HCT116 (cell line): ENCODE data around the gene RND1. TPM values are rescaled to one million over a fixed set of nuclear protein-coding genes. Genes with fewer than 3 reads are reported as not detected.

ENCODE experiments used
- ATAC-seq: fragments of 200-7000 bp; cut with Tn5 transposase; 2 replicates; pipeline ENCODE4 v1.9.1; 2020; ENCODE audit warnings: mild to moderate bottlenecking, moderate library complexity
- BruUV-seq: library from RNA; stranded (reverse); fragments of 400-500 nt; replicated peaks from 2 replicates; lab custom pipeline; 2021; lab: Mats Ljungman, UMichigan
- CTCF ChIA-PET: fragments of 300-600 bp; sonication (Branson Sonifier 250); formaldehyde crosslinking; loops from one replicate; lab custom pipeline; 2021; ENCODE audit warnings: antibody characterized with exemption; lab: Charles Lee
- POLR2A ChIA-PET: fragments of 300-600, 350-600 bp; sonication (Branson Sonifier 250); formaldehyde crosslinking; loops from one replicate; lab custom pipeline; 2021; ENCODE audit warnings: antibody characterized with exemption; lab: Charles Lee
- RAD21 ChIA-PET, 2 experiments: fragments of 300-600 bp; sonication (Branson Sonifier 250); formaldehyde crosslinking; loops; one replicate each; lab custom pipeline; 2023; ENCODE audit warnings: low total read pairs in 2 of 2; ENCODE audit not compliant: uncharacterized antibody in 2 of 2, unreplicated experiment in 2 of 2, low non-redundant PET in 1 of 2; lab: Charles Lee
- DNase-seq: peaks from one replicate; pipeline ENCODE4 v3.0.0-alpha.2; 2010; ENCODE audit warnings: low read depth, low spot score
- H2AFZ ChIP-seq: fragments of 200-600 bp; shearing (Covaris generic), sonication (generic); 2 replicates; pipeline ENCODE4 v1.6.1; 2017; ENCODE audit warnings: low read depth, mixed run types, mixed read lengths, antibody characterized with exemption, low read length; ENCODE audit not compliant: poor library complexity, severe bottlenecking
- H3K27ac ChIP-seq: 2 replicates; pipeline ENCODE4 v1.5.1; 2012; ENCODE audit warnings: low read depth, low read length
- H3K27me3 ChIP-seq: fragments of 200-600 bp; sonication (generic); 2 replicates; pipeline ENCODE4 v1.6.1; 2016; ENCODE audit warnings: mixed run types, low read length, mixed read lengths; ENCODE audit not compliant: insufficient read depth
- H3K36me3 ChIP-seq, 2 experiments: fragments of 200-500 bp in 1 of 2; fragments of 200-600 bp in 1 of 2; sonication (Bioruptor generic) in 1 of 2; sonication (generic) in 1 of 2; 2 replicates each; pipeline versions ENCODE4 v1.5.1 to v1.6.1; 2014 to 2016; ENCODE audit warnings: low read length in 2 of 2, inconsistent platforms in 1 of 2, mixed read lengths in 1 of 2, mixed run types in 1 of 2; ENCODE audit not compliant: insufficient read depth in 2 of 2, control insufficient read depth in 1 of 2
- H3K4me1 ChIP-seq, 2 experiments: fragments of 200-600 bp in 1 of 2; sonication (generic) in 1 of 2; 2 replicates each; pipeline versions ENCODE4 v1.5.1 to v1.6.1; 2012 to 2017; ENCODE audit warnings: low read length in 2 of 2, inconsistent platforms in 1 of 2, mild to moderate bottlenecking in 1 of 2, mixed read lengths in 1 of 2, mixed run types in 1 of 2, moderate library complexity in 1 of 2; ENCODE audit not compliant: insufficient read depth in 2 of 2, control insufficient read depth in 1 of 2
- H3K4me2 ChIP-seq: fragments of 200-600 bp; sonication (generic); 2 replicates; pipeline ENCODE4 v1.6.1; 2017; ENCODE audit warnings: mixed run types, low read length, mixed read lengths
- H3K4me3 ChIP-seq, 2 experiments: fragments of 200-600 bp in 1 of 2; sonication (generic) in 1 of 2; replicated peaks in 1 of 2; 2 replicates each; pipeline ENCODE4 v1.5.1; 2011 to 2016; ENCODE audit warnings: low read length in 2 of 2, control low read depth in 1 of 2, low read depth in 1 of 2, mild to moderate bottlenecking in 1 of 2, mixed read lengths in 1 of 2, mixed run types in 1 of 2
- H3K79me2 ChIP-seq: fragments of 200-600 bp; sonication (generic); 2 replicates; pipeline ENCODE4 v1.6.1; 2017; ENCODE audit warnings: mild to moderate bottlenecking, mixed run types, low read length, moderate library complexity, mixed read lengths; ENCODE audit not compliant: insufficient read depth
- H3K9ac ChIP-seq: fragments of 200-600 bp; sonication (generic); 2 replicates; pipeline ENCODE4 v1.6.1; 2016; ENCODE audit warnings: low read length, mixed read lengths
- H3K9me2 ChIP-seq: fragments of 200-600 bp; sonication (generic), shearing (Covaris generic); 2 replicates; pipeline ENCODE4 v1.6.1; 2017; ENCODE audit warnings: mixed run types, mild to moderate bottlenecking, moderate library complexity; ENCODE audit not compliant: insufficient read depth
- H3K9me3 ChIP-seq, 2 experiments: fragments of 200-500 bp in 1 of 2; fragments of 200-600 bp in 1 of 2; sonication (Bioruptor generic) in 1 of 2; sonication (generic) in 1 of 2; 2 replicates each; pipeline ENCODE4 v1.6.1; 2014 to 2017; ENCODE audit warnings: low read length in 2 of 2, mixed read lengths in 2 of 2, inconsistent platforms in 1 of 2, low read depth in 1 of 2, mild to moderate bottlenecking in 1 of 2, mixed run types in 1 of 2, moderate library complexity in 1 of 2; ENCODE audit not compliant: control insufficient read depth in 1 of 2, insufficient read depth in 1 of 2
- H4K20me1 ChIP-seq: fragments of 200-600 bp; sonication (generic), shearing (Covaris generic); 2 replicates; pipeline ENCODE4 v1.6.1; 2017; ENCODE audit warnings: mixed run types, mild to moderate bottlenecking, moderate library complexity; ENCODE audit not compliant: insufficient read depth
- EGR1 ChIP-seq: IDR thresholded peaks from 2 replicates; pipeline ENCODE4 v1.6.1; 2012; ENCODE audit warnings: low read depth
- EZH2 ChIP-seq: fragments of 200-600 bp; sonication (generic); IDR thresholded peaks from 2 replicates; pipeline ENCODE4 v1.6.1; 2017; ENCODE audit warnings: antibody characterized with exemption, mixed run types
- POLR2A ChIP-seq: IDR thresholded peaks from 2 replicates; pipeline ENCODE4 v1.7.0; 2011; ENCODE audit warnings: borderline replicate concordance; ENCODE audit not compliant: insufficient read depth, insufficient read length; ENCODE audit errors: extremely low read depth
- POLR2AphosphoS5 ChIP-seq: IDR thresholded peaks from 2 replicates; pipeline ENCODE4 v1.6.1; 2011; ENCODE audit warnings: mild to moderate bottlenecking, low read depth, low read length, moderate library complexity
- SIN3A ChIP-seq: IDR thresholded peaks from 2 replicates; pipeline ENCODE4 v1.6.1; 2012; ENCODE audit warnings: low read depth
- intact Hi-C: fragments of 100-400 bp; cut with micrococcal nuclease; formaldehyde crosslinking; loops from 2 replicates; pipeline ENCODE4 v1.10.0; 2022
- total RNA-seq: library from RNA; stranded (reverse); gene quantifications from one replicate; pipeline ENCODE4 v1.2.1, GENCODE V29; 2021; ENCODE audit not compliant: unreplicated experiment

RND1 gene
- total RNA-seq, 1 experiment from 2014 or later = 2.0 TPM

GRCh38 chr12:48817873-48818830 is 47.5 kb downstream of the RND1 start, which contains the start of gene CACNB3:
Gene CACNB3, plus strand, starts transcription at chr12:48818496. Its CDS starts 434 bp downstream, at chr12:48818930.
- Histone ChIP-seq H3K9me2 (no peaks in the 10 kb centered on the region), H3K36me3 (no peaks in the 10 kb centered on the region), H3K27ac (peak within 1 kb of the TSS; percentile 30; the same call in 1 of the 2 replicates), H3K79me2 (no peaks in the 10 kb centered on the region), H3K27me3 (no peaks in the 10 kb centered on the region), H2AFZ (no peak within 1 kb of the TSS), H3K4me3 (peak within 1 kb of the TSS; percentile 51 to 60), H3K4me2 (peak within 1 kb of the TSS; percentile 76), H3K4me1 (peaks cover 20 to 43% of the 10 kb centered on the region in 2 experiments), H3K9ac (peak within 1 kb of the TSS; percentile 48), H3K9me3 (no peaks in the 10 kb centered on the region), H4K20me1 (no peaks in the 10 kb centered on the region)
- no peak for DNase-seq
- TF ChIP-seq EGR1 = no peak
- peak; percentile 33; the same call in 1 of the 2 replicates for TF ChIP-seq POLR2AphosphoS5
- CTCF ChIA-PET = interaction anchor here (1.9 kb wide), 1 partner anchor 170 kb away, joined by 5 read pairs; no protein-coding TSS in a partner anchor
- peak; percentile 53 for ATAC-seq
- RAD21 ChIA-PET = no interaction called here
- intact Hi-C loops = no loop called here
- POLR2A ChIA-PET = interaction anchor here (1.4 kb wide), 1 partner anchor 14 kb away, joined by 3 read pairs; no protein-coding TSS in a partner anchor
- no TSS peak for BruUV-seq

GRCh38 chr12:48816143-48816854 is 49.4 kb downstream of the RND1 start:
- Histone ChIP-seq H3K9me3 (no peaks in the 10 kb centered on the region), H3K79me2 (no peaks in the 10 kb centered on the region), H3K9me2 (no peaks in the 10 kb centered on the region), H3K9ac (peak overlapping the region; percentile 78), H3K36me3 (no peaks in the 10 kb centered on the region), H3K4me1 (peaks cover 22 to 47% of the 10 kb centered on the region in 2 experiments), H3K27ac (peak overlapping the region; percentile 84; the same call in 1 of the 2 replicates), H3K27me3 (no peaks in the 10 kb centered on the region), H3K4me3 (peak overlapping the region; percentile 60 to 92), H2AFZ (no peak overlapping the region), H3K4me2 (peak overlapping the region; percentile 100), H4K20me1 (no peaks in the 10 kb centered on the region)
- ATAC-seq (no peak), DNase-seq (no peak)
- ChIA-PET RAD21 (interaction anchor here in 1 of 2 experiments (1.4 kb wide), 1 partner anchor 172 kb away, joined by 3 read pairs; no protein-coding TSS in a partner anchor), CTCF (interaction anchor here (0.7 to 1.9 kb wide), 9 partner anchors 11 to 172 kb away, joined by 3 to 17 read pairs (median 4); partner anchors contain the start of gene ARF3), POLR2A (interaction anchor here (0.7 to 1.4 kb wide), 2 partner anchors 27 to 36 kb away, joined by 4 to 6 read pairs; partner anchors contain the start of genes ADCY6 and DDX23)
- no TSS peak for BruUV-seq
- intact Hi-C loops = no loop called here
- TF ChIP-seq EZH2 = no peak
- TF ChIP-seq POLR2A = no peak
- TF ChIP-seq SIN3A = no peak
- TF ChIP-seq, all 23 proteins: peak for 0
